ENCODE measurements around the gene APOL3.
"Not testable (repeated sequence)": the region's sequence is repeated elsewhere in the genome, so short reads cannot be mapped to it uniquely, and the experiment has no call there.

APOL3 gene

DNA sequence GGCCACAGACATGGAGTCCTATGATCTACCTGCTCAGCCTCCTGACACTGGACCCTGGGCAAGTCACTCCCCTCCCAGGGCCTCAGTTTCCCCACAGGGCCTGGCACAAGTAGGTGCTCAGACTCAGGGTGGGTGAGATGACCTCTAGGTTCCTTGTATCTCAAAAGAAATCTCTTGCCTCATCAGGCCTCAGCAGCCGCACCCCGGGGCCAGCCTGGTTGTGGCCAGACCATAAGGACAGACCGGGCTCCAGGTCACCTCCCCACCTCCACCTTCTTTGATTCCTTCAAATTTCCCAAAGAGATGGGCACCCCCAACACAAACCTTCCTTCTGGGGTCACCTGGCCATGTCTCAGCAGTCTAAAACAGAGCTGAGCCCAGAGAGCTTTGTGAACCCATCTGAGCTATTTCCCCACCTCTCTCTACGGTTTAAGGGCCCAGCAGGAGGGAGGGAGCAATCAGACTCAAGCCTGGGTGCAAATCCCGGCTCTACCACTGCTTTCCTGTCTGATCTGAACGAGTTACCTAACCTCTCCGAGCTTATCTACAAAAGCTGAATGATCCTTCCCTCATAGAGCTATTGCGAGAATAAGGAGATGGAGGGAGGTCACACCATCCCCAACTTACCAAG lies 43.6 kb upstream of the APOL3 start:
- H3K4me3 ChIP-seq (ENCODE audit: low read length), result no peak overlapping the region
- TF ChIP-seq, protein P1, sequence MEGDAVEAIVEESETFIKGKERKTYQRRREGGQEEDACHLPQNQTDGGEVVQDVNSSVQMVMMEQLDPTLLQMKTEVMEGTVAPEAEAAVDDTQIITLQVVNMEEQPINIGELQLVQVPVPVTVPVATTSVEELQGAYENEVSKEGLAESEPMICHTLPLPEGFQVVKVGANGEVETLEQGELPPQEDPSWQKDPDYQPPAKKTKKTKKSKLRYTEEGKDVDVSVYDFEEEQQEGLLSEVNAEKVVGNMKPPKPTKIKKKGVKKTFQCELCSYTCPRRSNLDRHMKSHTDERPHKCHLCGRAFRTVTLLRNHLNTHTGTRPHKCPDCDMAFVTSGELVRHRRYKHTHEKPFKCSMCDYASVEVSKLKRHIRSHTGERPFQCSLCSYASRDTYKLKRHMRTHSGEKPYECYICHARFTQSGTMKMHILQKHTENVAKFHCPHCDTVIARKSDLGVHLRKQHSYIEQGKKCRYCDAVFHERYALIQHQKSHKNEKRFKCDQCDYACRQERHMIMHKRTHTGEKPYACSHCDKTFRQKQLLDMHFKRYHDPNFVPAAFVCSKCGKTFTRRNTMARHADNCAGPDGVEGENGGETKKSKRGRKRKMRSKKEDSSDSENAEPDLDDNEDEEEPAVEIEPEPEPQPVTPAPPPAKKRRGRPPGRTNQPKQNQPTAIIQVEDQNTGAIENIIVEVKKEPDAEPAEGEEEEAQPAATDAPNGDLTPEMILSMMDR (IDR thresholded peaks at IDR 0.05; ENCODE audit: insufficient read depth, low read depth, low read length, missing control alignments), result no peak
- DNase-seq (ENCODE audit: low read depth), result no peak

- H3K4me3 ChIP-seq (ENCODE audit: low read length), result not testable (repeated sequence)
- DNase-seq (ENCODE audit: low read depth), result peak; percentile 83
Measured at GRCh38 chr22:36203441-36203840, 42.9 kb upstream of the APOL3 start.

GRCh38 chr22:36202906-36203305 lies 42.4 kb upstream of the APOL3 start:
- H3K4me3 ChIP-seq (ENCODE audit: low read length), result not testable (repeated sequence)
- DNase-seq (ENCODE audit: low read depth), result peak; percentile 36
- TF ChIP-seq, protein P1 (IDR thresholded peaks at IDR 0.05; ENCODE audit: insufficient read depth, low read depth, low read length, missing control alignments), result peak; percentile 6

GRCh38 chr22:36201630-36202319 lies 41.2 kb upstream of the APOL3 start, which contains the start of gene APOL4:
TSS of gene APOL4 (minus strand) at chr22:36201809. CDS start at chr22:36201734, 75 bp downstream.
- DNase-seq (ENCODE audit: low read depth), result no peak
- H3K4me3 ChIP-seq (ENCODE audit: low read length), result no peak within 1 kb of the TSS

DNA sequence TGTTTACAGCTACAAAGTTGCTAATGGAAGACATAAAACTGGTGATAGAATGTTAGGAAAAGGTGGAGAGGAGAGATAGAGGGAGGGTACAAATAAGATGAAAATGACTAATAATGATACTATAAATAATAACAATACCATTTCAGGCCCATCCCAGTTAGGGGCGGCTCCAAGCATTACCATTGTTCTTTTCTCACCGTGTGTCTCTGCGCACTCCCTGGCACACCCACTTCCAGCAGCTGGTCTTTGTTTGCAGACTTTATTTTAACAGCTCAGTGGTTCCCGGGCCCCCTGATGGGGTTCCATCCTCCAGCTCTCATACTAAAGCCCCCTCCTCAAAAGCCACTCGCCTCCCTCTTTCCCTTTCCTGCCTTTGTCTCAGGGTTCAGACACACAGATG lies 40.5 kb upstream of the APOL3 start:
- H3K4me3 ChIP-seq (ENCODE audit: low read length); DNase-seq (ENCODE audit: low read depth): not testable (repeated sequence)

More at GRCh38 chr22:36201630-36202319, 41.2 kb upstream of the APOL3 start, which contains the start of gene APOL4:
- TF ChIP-seq, protein P1 (IDR thresholded peaks at IDR 0.05; ENCODE audit: insufficient read depth, low read depth, low read length, missing control alignments), result no peak

DNA sequence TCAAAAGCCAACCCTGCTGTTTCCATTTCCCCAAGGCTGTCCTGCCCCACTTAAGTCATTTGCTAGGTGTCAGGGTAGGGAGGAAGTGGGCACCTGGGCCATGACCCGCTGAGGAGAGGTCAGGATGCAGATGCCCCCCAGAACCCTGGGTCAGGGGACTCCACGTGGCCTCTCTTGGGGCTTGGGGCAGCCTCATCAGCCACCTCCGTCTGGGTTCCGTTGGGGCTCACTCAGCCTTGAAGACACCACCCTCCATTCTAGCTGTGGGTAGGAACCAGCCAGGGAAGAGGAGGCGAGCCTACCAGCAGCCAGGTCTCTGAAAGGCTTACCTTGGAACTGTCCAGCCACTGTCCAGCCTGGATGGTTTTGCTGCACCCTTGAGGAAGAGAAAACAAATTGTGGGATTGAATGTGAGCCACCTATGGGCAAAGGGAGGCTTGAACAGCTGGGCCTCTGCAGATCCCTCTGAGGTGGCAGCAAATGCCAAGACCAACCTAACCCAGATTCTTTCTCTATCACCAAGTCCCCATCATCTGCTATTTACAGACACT lies 38.5 kb upstream of the APOL3 start:
- TF ChIP-seq, protein P1 (IDR thresholded peaks at IDR 0.05; ENCODE audit: insufficient read depth, low read depth, low read length, missing control alignments), result no peak
- no peak for DNase-seq (ENCODE audit: low read depth)

DNA sequence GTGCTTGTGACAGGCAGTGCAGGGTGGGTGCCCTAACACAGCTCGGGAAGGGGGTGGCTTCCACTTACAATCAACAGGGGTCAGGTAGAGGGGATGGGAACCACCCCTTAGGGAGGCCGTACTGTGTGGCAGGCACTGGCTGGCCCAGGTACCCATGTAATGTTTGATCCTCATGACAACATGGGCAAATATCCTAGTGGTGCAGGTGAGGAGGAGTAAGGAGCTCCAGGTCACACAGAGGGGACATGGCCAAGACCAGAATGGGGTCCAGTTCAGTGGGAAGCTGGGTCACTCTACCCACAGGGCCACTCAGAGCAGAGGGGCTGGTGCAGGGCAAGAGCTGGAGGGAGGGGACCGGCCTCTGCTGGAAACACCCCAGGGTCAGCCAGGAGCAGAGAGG lies 38.0 kb upstream of the APOL3 start:
- H3K4me3 ChIP-seq (ENCODE audit: low read length), result no peak overlapping the region
- TF ChIP-seq, protein P1 (IDR thresholded peaks at IDR 0.05; ENCODE audit: insufficient read depth, low read depth, low read length, missing control alignments), result no peak
- DNase-seq (ENCODE audit: low read depth), result no peak

More for the DNA sequence above, 38.5 kb upstream of the APOL3 start:
- no peak overlapping the region for H3K4me3 ChIP-seq (ENCODE audit: low read length)
